A172 (cell line): ENCODE results near the gene LCNL1. TPM values are rescaled to one million over a fixed set of nuclear protein-coding genes. Genes with fewer than 3 reads are reported as not detected.

Source experiments
- DNase-seq: peaks from one replicate; pipeline ENCODE4 v3.0.0-alpha.2; 2015; ENCODE audit warnings: low spot score
- total RNA-seq: library from RNA; depleted of rRNA; stranded (reverse); fragments of >200 nt; shearing (Covaris generic); gene quantifications from 2 replicates; pipeline ENCODE4 v1.2.3, GENCODE V29; 2014

Gene LCNL1
- total RNA-seq, 1 experiment from 2014 or later: not detected

GRCh38 chr9:137011907-137012675 is 29.3 kb downstream of the LCNL1 start:
- DNase-seq: no peak

DNA sequence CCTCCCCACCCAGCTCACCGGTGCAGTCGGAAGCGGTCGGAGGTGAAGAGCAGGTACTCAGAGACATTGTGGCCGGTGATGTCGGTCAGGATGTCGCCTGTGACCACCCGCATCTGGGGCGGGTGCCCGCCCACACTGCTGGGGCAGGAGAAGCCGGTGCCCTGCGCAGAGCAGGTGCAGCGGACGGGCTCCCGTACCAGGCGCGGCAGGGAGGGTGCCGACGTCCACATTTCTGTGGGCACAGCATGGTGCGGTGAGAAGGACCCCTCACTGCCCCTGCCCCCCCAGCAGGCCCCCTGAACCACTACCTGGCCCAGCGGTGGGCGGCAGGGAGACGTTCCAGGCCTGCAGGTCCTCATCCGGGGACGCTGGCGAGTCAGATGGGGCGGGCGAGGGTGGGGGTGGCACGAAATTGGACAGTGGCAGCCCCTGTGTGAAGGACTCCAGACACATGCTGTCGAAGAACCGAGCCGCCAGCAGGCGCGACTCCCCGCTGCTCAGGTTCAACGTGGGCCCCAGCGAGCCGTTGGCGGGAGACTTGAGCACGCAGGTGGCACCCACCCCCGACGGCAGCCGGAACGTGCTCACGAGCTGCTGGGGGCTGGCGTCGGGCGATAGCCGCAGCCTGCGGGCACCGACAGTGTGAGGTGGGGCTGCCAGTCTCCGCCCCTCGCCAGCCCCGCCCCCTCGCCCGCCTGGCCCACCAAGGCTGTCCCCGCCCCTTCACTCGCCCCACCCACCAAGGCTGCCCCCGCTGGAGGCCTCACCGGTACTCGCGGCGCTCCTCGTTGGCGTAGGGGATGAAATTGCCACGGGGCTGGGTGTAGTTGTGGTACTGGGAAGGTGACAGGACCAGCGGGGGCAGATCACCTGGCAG is 30.1 kb downstream of the LCNL1 start:
- DNase-seq: no peak

DNA sequence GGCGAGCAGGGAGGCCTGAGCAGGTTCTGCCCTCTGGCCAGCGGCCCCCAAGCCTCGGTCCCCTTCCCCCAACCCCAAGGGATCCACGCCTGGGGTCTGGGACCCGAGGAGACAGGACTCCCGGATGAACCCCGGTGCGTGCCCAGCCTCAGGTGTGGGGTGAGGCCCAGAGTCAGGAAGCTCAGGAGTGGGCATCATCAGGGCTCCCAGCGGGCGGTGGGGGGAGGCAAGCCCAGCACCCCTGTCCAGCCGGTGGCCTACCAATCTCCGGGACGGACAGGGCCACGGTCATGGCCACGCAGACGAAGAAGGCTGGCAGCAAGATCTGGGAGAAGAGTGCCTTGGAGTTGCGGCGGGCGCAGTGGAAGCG is 30.8 kb downstream of the LCNL1 start:
- DNase-seq: no peak

DNA sequence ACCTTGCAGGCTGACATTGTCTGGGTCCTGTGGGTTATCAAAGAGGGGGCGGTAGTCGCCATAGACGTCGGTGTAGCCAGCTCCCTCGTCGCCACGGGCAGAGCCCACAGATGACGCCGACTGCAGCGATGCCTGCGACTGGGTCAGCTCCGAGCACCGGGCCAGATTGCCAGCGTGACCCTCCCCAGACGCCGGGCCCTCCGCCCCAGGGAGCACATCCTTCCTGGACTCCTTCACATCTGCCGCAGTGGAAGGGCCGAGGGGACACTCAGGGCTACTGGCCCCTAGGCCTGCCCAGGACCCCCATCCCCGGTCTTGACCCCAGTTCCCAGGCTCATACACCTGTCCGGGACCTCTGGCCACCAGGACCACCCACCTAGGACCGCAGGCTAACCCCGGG is 31.4 kb downstream of the LCNL1 start:
- no peak for DNase-seq

- no peak for DNase-seq
Observed at GRCh38 chr9:137014776-137015539, 32.2 kb downstream of the LCNL1 start.

DNA sequence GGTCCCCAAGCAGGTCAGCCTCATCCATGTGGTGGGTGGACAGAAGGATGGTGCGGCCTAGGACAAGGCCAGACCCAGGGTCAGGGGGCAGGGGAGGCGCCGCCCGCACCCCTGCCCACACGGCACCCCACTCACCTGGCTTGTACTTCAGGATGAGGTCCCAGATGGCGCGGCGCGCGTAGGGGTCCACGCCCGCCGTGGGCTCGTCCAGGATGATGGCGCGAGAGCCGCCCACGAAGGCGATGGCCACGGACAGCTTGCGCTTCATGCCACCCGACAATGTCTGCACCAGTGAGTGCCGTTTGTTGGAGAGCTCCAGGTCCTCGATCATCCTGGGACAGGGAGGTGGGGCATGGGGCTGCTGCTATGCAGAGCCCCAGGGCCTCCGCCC is 32.7 kb downstream of the LCNL1 start:
- no peak for DNase-seq

- DNase-seq: no peak
Observed at GRCh38 chr9:137015976-137016375, 33.2 kb downstream of the LCNL1 start.

DNA sequence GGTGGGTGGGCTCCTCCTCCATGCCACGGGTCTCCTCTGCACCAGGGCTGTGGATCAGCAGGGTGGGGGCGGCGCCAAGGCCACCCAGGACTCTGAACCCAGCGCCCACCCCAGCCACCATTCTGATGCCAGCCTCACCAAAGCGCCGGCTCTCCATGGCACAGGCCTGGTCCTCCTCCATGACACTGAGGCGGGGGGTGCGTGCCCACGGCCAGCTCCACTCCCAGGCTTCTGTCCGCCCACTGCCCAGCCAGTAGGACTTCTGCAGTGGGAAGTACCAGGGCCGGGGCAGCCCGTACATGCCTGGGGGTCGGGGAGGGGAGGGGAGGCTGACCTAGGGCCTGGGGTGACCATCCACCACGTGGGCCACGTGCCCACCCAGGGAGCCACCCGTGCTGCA is 33.6 kb downstream of the LCNL1 start:
- DNase-seq: no peak

DNA sequence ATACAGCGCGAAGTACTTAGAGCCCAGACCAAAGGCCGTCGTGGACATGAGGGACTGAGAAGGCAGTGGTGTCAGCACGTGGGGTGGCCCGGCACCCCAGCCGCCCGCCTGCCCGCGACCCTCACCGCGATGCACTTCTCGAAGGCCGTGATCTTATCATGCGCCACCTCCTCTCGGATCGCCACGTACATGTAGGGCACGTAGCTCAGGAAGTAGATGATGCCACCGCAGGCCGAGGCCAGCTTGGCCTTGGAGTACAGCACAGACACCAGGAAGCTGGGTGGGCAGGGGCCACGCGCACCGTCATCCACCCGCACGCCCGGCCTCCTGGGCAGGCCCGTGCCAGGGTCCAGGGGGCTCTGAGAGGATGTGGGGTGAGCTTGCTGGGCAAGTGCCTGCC is 34.3 kb downstream of the LCNL1 start:
- DNase-seq: no peak

GRCh38 chr9:137017791-137018497 is 35.2 kb downstream of the LCNL1 start:
- no peak for DNase-seq

GRCh38 chr9:137018761-137019559 is 36.2 kb downstream of the LCNL1 start:
- no peak for DNase-seq

DNA sequence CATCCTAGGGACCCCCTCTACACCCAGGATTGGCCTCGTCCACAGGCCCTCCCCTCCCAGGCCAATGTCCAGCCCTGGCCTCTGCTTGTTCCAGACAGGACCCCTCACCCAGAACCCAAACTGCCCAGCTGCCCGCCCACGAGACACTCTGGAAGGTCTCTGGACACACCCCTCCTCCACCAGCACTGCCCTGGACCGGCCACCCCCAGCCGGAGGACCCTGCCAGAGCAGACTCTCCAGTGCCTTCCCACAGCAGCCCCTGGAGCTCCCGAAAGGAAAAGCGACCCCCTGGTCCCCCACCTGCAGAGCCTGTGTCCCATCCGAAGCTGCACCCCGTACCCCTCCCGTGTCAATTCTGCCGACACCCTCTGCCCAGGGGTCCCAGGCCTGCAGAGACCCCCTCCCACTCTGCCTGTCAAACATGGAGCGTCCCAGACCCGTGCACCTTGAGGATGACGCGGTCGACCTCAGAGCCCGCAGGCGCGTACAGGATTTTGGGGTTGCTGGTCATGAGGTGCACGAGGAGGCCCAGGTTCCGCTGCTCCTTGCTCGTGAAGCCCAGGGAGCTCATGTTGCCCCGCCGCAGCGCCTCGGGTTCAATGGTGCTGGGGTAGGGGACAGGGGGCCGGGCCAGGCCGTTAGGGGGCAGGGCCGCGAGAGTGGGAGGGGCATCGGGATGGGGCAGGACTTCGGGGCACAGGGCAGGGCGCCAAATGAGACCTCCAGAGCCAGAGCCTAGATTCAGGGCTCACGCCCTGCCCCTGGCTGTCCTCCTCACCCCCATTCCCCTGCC is 37.3 kb downstream of the LCNL1 start:
- no peak for DNase-seq

GRCh38 chr9:137020771-137021567 is 38.2 kb downstream of the LCNL1 start:
- DNase-seq: no peak

DNA sequence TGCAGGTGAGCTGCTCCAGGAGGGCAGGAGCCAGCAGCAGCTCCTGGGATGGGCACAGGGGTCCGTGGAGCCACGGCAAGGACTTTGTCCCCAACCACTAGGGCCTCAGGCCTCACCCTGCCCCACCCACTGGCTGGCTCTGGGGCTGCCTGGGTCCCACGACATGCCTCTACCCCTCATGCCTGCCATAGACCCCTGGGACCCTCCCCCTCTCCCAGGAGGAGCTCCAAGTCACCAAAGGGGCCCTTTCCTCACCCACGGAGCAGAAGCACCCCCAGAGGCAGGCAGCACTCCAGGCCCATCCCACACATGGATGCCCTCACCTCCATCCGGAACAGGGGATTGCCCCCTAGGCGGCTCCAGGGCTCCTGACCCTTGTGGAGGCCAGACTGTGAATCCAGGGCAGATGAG is 38.8 kb downstream of the LCNL1 start:
- no peak for DNase-seq

DNA sequence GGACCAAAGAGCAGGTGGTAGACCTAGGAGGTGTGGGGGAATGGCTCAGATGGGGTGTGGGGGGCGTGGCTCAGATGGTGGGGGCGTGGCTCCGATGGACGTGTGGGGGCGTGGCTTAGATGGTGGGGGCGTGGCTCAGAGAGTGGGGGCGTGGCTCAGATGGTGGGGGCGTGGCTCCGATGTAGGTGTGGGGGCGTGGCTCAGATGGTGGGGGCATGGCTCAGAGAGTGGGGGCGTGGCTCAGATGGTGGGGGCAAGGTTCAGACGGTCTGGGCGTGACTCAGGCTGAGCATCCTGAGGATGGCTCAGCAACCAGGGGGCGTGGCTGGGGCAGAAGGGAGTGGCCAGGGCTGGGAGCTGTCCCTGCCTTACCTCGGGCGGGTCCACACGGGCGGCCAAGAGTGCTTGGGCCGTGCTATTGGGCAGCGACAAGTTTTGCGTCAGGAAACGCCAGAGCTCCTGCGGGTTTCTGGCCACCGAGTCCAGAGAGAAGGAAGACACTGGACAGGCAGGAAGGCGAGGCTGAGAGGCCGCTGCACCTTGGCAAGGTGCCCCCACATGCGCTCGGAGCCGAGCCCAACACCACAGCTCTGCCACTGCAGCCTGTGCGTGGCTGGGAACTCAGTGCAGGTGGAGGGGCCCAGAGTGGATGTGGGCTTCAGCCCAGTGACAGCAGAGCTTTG is 39.3 kb downstream of the LCNL1 start:
- DNase-seq: peak; percentile 95

DNA sequence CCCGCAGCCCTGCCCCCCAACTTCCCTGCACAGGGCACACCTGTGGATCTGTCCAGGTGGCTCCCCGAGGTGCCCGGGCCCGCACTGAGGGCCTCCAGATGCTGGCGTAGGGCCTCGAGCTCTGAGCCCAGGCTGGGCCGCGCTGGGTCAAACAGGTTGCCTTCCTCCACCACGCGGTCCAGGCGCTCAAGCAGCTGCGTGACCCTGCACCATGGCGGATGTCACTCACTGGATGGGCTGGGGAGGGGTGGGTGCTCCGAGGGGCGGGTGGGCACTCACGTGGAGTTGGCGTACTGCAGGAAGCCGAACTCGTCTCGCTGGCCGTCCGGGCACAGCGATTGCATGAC is 39.8 kb downstream of the LCNL1 start:
- DNase-seq: no peak

DNA sequence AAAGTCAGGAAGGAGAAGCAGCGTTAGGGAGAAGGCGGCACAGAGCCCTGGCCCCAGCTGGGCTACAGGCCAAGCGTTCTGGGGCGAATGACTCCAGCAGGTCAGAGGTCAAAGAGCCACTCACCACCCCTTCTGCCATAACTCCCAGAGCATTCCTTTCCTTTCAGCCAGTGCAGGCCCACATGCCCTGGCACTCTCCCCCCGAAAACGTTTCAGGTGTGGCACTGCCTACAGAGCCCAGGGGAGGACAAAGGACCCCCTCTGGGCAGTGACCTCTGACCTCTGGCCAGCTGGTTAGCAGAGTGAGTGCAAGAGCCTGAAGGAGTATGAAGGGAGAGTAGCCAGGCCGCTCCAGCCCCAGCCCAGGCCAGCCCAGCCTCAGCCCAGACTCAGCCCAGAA is 40.4 kb downstream of the LCNL1 start:
- DNase-seq: no peak

GRCh38 chr9:137023583-137023991 is 40.8 kb downstream of the LCNL1 start:
- DNase-seq: no peak

DNA sequence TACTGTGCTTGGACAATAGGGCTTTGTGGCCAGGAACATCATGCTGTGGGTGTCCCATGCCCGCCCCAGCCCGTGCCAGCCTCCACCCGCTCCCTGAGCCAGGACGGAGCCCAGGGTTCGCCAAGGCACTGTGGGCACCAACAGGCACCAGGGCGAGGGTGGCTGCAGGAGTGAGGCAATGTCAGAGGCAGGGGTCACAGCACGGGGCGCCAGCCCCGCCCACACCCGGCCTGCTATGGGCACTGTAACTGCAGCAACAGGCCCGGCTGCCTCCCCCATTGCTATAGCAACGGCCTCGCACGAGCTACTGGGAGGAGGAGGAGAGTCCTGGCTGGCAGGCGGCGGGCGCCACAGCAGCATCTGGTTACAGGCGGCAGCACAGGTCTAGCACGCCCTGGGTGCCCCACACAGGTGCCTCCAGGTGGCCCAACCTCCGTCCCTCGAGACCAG is 42.7 kb downstream of the LCNL1 start:
- no peak for DNase-seq
